Thyroid gland (tissue), 4 donors: ENCODE data around the gene CCM2. TPM values are rescaled to one million over a fixed set of nuclear protein-coding genes. Genes with fewer than 3 reads are reported as not detected.
A peak's percentile ranks its signal among the peaks of the same experiment; 100 is the strongest.

Experiments
- DNase-seq, 2 donors: peaks; one replicate each; pipeline ENCODE4 v3.0.0-alpha.2; 2019
- H3K27ac ChIP-seq, 3 donors: fragments of 200-600 bp; sonication (generic); 1 replicate in 2 of 3; 2 replicates in 1 of 3; pipeline ENCODE4 v1.5.1; 2016 to 2019; ENCODE audit warnings: mild to moderate bottlenecking in 1 of 3, moderate library complexity in 1 of 3
- H3K27me3 ChIP-seq: fragments of 200-600 bp; sonication (generic); one replicate; pipeline ENCODE4 v1.5.1; 2019
- H3K36me3 ChIP-seq, 2 donors: fragments of 200-600 bp; sonication (generic); one replicate each; pipeline ENCODE4 v1.5.1; 2016 to 2019
- H3K4me1 ChIP-seq, 2 donors: fragments of 200-600 bp; sonication (generic); one replicate each; pipeline ENCODE4 v1.5.1; 2017 to 2019
- H3K4me3 ChIP-seq, 3 donors: fragments of 200-600 bp; sonication (generic); replicated peaks in 1 of 3; 1 replicate in 2 of 3; 2 replicates in 1 of 3; pipeline ENCODE4 v1.5.1; 2016; ENCODE audit warnings: mild to moderate bottlenecking in 1 of 3
- H3K9me3 ChIP-seq: fragments of 200-600 bp; sonication (generic); one replicate; pipeline ENCODE4 v1.5.1; 2017
- POLR2A ChIP-seq, 2 donors: fragments of 450-650 bp; IDR thresholded peaks; one replicate each; pipeline ENCODE4 v1.6.1; 2017; ENCODE audit warnings: antibody characterized with exemption in 2 of 2, mild to moderate bottlenecking in 2 of 2, moderate library complexity in 1 of 2
- WGBS, 2 donors: methylation state at CpG; one replicate each; pipeline ENCODE4 v1.1.5; 2017; 5-methylcytosine and 5-hydroxymethylcytosine counted together
- intact Hi-C: fragments of 100-400 bp; cut with DNase I; formaldehyde crosslinking; loops from one replicate; pipeline ENCODE4 v1.15.1; 2023
- total RNA-seq, 4 donors: library from RNA; depleted of rRNA; stranded (reverse); fragments of >200 nt; gene quantifications; one replicate each; pipeline ENCODE4 v1.2.3, GENCODE V29; 2016
- TF ChIP-seq, protein P1 (sequence below), 6 experiments: fragments of 200-600 bp in 3 of 6; fragments of 450-650 bp in 3 of 6; sonication (generic) in 3 of 6; IDR thresholded peaks; one replicate each; pipeline ENCODE4 v1.5.1; 2016 to 2019; ENCODE audit warnings: antibody characterized with exemption in 6 of 6, mild to moderate bottlenecking in 2 of 6, inconsistent platforms in 1 of 6, moderate library complexity in 1 of 6

CCM2 gene
- total RNA-seq, 4 donors from 2014 or later: 19.4 to 29.2 (median 24.3) TPM

DNA sequence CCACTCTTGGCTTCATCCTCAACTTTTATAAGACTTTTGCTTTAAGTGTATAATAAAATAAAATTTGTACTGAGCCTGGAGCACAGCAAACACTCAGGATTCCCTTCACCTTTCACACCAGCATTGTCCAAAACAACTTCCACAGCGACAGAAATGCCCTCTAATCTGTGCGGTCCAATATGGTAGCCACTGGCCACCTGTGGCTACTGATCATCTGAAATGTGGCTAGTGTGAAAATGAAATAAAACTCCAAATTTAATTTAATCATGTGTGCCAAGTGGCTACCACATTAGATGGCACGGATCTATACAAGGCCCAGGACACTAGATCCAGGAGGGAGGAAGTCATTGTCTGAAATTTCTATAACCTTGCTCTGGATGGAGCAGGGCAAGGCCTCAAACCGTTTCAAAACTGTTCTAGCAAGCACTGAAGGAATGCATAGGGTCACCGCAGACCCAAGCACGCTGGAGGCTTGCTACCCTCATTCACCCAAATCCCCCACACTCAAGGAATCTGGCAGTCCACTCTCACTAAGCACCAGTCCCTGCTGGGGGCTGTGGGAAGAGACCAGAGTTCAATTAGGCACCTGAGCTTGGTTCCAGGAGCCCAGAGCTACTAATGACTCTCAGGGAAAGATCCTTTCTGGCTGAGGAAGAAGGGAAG is 14.8 kb upstream of the CCM2 start:
- Histone ChIP-seq H3K9me3 (no peaks in the 10 kb centered on the region), H3K4me1 (peaks cover 23 to 54% of the 10 kb centered on the region in 2 donors), H3K27ac (peak overlapping the region in 1 of 3 donors; percentile 92), H3K4me3 (peak overlapping the region in 1 of 3 donors; percentile 38), H3K36me3 (peaks cover 9 to 11% of the 10 kb centered on the region in 2 donors), H3K27me3 (no peaks in the 10 kb centered on the region)
- TF ChIP-seq, protein P1, sequence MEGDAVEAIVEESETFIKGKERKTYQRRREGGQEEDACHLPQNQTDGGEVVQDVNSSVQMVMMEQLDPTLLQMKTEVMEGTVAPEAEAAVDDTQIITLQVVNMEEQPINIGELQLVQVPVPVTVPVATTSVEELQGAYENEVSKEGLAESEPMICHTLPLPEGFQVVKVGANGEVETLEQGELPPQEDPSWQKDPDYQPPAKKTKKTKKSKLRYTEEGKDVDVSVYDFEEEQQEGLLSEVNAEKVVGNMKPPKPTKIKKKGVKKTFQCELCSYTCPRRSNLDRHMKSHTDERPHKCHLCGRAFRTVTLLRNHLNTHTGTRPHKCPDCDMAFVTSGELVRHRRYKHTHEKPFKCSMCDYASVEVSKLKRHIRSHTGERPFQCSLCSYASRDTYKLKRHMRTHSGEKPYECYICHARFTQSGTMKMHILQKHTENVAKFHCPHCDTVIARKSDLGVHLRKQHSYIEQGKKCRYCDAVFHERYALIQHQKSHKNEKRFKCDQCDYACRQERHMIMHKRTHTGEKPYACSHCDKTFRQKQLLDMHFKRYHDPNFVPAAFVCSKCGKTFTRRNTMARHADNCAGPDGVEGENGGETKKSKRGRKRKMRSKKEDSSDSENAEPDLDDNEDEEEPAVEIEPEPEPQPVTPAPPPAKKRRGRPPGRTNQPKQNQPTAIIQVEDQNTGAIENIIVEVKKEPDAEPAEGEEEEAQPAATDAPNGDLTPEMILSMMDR (IDR thresholded peaks at IDR 0.05): no peak
- TF ChIP-seq POLR2A (IDR thresholded peaks at IDR 0.05): no peak
- intact Hi-C loops: no loop called here
- 77 to 84% methylated on average over 6 of the region's 6 CpGs for WGBS, 2 donors
- DNase-seq: no peak

DNA sequence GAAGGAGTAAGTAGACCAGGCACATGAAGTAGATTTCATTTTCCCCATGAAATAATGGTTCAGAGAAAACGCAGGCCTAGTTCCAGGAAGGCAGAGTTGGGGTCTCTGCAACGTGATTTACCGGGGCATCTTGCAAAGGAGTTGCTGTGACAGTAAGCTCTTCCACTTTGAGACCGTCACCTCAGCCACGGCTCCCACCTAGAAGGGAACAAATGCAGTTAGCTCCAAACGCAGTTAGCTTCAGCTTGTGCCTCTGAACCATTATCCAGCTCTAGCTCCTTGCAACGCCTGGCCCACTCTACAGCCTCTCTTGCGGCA is 14.1 kb upstream of the CCM2 start:
- 16 to 35% methylated on average over 8 of the region's 8 CpGs for WGBS, 2 donors
- intact Hi-C loops: no loop called here
- TF ChIP-seq POLR2A (IDR thresholded peaks at IDR 0.05): no peak
- TF ChIP-seq, protein P1 (IDR thresholded peaks at IDR 0.05): no peak

DNA sequence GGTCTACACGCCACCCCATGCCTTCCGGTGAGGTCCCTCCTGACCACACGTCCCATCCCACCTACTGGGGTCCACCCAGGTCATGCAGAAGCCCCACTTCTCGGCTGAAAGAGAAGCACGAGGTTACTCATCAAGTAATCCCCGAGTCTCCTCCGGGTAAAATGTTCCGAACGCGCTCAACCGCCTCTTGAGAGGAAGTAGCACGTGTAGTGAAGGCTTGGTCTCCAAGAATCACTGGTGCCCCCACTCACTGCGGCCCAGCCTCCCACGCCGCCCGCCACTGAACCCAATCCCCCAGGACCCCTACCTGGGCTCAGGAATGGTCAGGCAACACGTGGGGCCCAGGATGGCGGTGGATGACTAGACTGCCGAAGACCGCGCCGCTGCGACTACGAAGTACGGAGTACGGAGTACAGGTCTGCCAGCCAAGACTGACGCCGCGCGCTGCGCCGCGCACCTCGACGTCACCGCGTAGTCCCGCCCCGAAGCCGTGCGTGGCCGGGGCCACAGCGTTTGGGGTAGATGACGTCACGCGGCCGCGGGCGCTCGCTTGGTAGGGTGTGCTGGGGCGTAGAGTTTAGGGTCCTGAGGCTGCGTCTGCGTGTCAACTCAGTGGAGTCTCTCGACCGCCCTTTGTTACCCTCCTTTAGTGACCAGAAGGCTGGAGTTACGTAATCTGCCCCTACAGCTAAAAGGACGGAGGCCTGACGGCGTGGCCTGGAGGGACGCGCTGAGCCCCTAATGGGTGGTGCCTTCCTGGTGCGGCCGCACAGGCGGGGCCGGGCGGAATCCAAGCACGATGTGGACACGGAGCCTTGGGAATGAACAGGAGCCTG is 13.6 kb upstream of the CCM2 start:
- peaks cover 11 to 54% of the 10 kb centered on the region in 2 donors for H3K4me1 ChIP-seq
- WGBS, 2 donors: 3% methylated on average over 19 to 34 of the region's 68 CpGs
- intact Hi-C loops: no loop called here

More for the DNA sequence above, 14.1 kb upstream of the CCM2 start:
- H3K36me3 ChIP-seq: peaks cover 9 to 11% of the 10 kb centered on the region in 2 donors
- peak overlapping the region; percentile 88 to 92 (median 91) for H3K27ac ChIP-seq
- DNase-seq: no peak
- H3K9me3 ChIP-seq: no peaks in the 10 kb centered on the region
- H3K27me3 ChIP-seq: no peaks in the 10 kb centered on the region
- H3K4me1 ChIP-seq: peaks cover 17 to 54% of the 10 kb centered on the region in 2 donors
- peak overlapping the region in 2 of 3 donors; percentile 22 to 38 for H3K4me3 ChIP-seq

DNA sequence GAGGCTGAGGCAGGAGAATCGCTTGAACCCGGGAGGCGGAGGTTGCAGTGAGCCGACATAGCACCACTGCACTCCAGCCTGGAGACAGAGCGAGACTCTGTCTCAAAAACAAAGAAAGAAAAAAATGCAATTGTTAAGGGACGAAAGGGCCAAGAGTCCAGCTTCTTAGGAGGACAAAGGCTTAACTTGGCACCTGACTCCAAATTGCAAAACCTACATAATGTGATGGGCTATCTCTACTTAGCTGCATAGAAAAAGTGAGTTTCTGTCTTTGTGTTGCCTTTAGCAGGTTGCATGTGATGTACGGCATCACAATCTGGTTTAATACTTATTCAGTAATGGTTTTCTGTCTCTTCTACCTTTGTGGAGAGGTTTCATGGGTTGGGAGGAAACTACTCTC is 12.5 kb upstream of the CCM2 start:
- Histone ChIP-seq H3K27ac (peak overlapping the region in 2 of 3 donors; percentile 91 to 92), H3K27me3 (no peaks in the 10 kb centered on the region), H3K36me3 (peaks cover 9 to 10% of the 10 kb centered on the region in 2 donors), H3K9me3 (no peaks in the 10 kb centered on the region), H3K4me3 (no peak overlapping the region), H3K4me1 (peaks cover 10 to 58% of the 10 kb centered on the region in 2 donors)
- WGBS, 2 donors: 95 to 97% methylated on average over 7 of the region's 7 CpGs
- intact Hi-C loops: no loop called here
- TF ChIP-seq POLR2A (IDR thresholded peaks at IDR 0.05): no peak
- TF ChIP-seq, protein P1 (IDR thresholded peaks at IDR 0.05): no peak
- DNase-seq: no peak

More for the DNA sequence above, 13.6 kb upstream of the CCM2 start:
- H3K4me3 ChIP-seq: peak overlapping the region; percentile 22 to 38 (median 24)
- no peaks in the 10 kb centered on the region for H3K27me3 ChIP-seq
- peak; percentile 91 for DNase-seq
- TF ChIP-seq, protein P1 (IDR thresholded peaks at IDR 0.05): peak in 1 of 6 experiments; percentile 7
- TF ChIP-seq POLR2A (IDR thresholded peaks at IDR 0.05): peak in 1 of 2 donors; percentile 91
- H3K9me3 ChIP-seq: no peaks in the 10 kb centered on the region
- H3K27ac ChIP-seq: peak overlapping the region; percentile 88 to 92 (median 91)
- peaks cover 9 to 11% of the 10 kb centered on the region in 2 donors for H3K36me3 ChIP-seq
